ENCODE data around the gene FCMR.

The FCMR gene

DNA sequence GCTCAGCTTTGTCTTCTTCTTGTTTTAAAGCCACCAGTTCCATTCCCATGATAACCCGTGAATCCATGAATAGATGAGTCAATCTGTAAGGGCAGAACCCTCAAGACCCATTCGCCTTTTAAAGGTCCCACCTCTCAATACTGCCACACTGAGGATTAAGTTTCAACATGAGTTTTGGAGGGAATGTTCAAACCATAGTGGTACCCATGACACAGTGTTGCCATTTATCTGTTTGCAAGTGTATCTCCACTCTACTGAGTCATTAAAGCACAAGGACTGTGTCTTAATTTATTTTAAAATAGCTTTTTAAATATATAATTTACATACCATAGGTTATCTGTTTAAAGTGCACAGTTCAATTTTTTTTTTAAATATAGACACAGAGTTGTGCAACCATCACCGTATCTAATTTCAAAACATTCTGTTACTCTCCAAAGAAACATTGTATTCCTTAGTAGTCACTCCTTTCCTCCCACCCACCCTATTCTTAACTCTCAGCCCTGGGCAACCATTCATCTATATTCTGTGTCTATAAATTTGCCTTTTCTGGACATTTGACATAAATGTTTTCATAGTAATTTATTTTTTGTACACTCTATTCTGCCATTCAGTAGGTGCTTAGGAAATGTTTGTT, 29.3 kb downstream of the FCMR start:
- no peaks in the 10 kb centered on the region for H3K36me3 Mint-ChIP-seq (ENCODE audit: low read depth)
- peaks cover 82% of the 10 kb centered on the region for H3K4me1 Mint-ChIP-seq (ENCODE audit: low read depth)
- H3K27ac Mint-ChIP-seq: no peak overlapping the region
- no peaks in the 10 kb centered on the region for H3K27me3 Mint-ChIP-seq
- H3K4me3 Mint-ChIP-seq: no peak overlapping the region
- no peak for DNase-seq
- no peaks in the 10 kb centered on the region for H3K9me3 Mint-ChIP-seq

- Mint-ChIP-seq H3K9me3 (no peaks in the 10 kb centered on the region), H3K4me3 (no peak overlapping the region), H3K4me1 (ENCODE audit: low read depth) (peaks cover 71% of the 10 kb centered on the region), H3K36me3 (ENCODE audit: low read depth) (no peaks in the 10 kb centered on the region), H3K27me3 (no peaks in the 10 kb centered on the region), H3K27ac (no peak overlapping the region)
- no peak for DNase-seq
Measured at GRCh38 chr1:206891412-206891811, 30.3 kb downstream of the FCMR start.

- H3K9me3 Mint-ChIP-seq: no peaks in the 10 kb centered on the region
- H3K4me3 Mint-ChIP-seq: no peak overlapping the region
- no peaks in the 10 kb centered on the region for H3K36me3 Mint-ChIP-seq (ENCODE audit: low read depth)
- no peak for DNase-seq
- H3K27ac Mint-ChIP-seq: peak overlapping the region; percentile 59
- H3K27me3 Mint-ChIP-seq: no peaks in the 10 kb centered on the region
- peaks cover 61% of the 10 kb centered on the region for H3K4me1 Mint-ChIP-seq (ENCODE audit: low read depth)
Measured at GRCh38 chr1:206890125-206891060, 31.3 kb downstream of the FCMR start.

DNA sequence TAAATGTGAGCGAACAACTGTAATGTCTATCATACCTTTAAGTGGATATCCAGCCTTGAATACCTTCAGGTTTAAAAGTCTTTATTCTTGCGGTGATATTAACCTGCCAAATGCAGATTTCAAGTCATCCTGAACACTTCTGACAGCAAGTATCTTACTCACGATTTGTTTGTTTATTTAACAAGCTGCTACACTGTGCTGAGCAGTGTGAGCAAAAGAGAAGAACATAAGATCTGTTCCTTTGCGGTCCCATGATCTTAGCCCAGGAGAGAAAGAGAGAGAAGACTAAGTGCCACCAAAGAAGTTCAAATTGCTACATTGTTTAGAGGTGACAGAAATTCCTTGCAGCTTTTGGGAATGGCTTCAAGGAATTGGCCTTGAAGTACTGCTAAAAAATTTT, 34.0 kb downstream of the FCMR start:
- Mint-ChIP-seq H3K27ac (no peak overlapping the region), H3K4me3 (no peak overlapping the region), H3K9me3 (no peaks in the 10 kb centered on the region), H3K36me3 (ENCODE audit: low read depth) (no peaks in the 10 kb centered on the region), H3K27me3 (no peaks in the 10 kb centered on the region), H3K4me1 (ENCODE audit: low read depth) (peaks cover 38% of the 10 kb centered on the region)
- no peak for DNase-seq

DNA sequence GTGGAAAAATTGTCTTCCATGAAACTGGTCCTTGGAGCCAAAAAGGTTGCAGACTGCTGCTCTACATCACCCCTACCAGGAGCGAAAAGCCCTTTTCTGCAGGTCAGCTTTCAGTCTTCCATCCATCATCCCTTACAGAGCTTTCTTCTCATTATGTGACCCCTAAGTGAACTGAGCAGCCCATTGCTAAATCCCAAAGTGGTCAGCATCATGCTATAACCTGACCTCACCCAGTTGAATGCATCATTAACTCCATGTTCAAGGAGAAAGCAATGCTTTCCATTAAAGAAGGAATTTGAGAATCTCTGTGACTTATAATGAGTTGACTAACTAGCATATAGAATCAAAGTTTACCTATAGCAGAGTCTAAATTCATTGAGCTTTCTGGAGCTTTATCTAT, 34.9 kb downstream of the FCMR start:
- H3K4me1 Mint-ChIP-seq (ENCODE audit: low read depth): peaks cover 36% of the 10 kb centered on the region
- no peak overlapping the region for H3K27ac Mint-ChIP-seq

GRCh38 chr1:206885341-206886060, 36.2 kb downstream of the FCMR start:
- DNase-seq: no peak
- no peaks in the 10 kb centered on the region for H3K36me3 Mint-ChIP-seq (ENCODE audit: low read depth)
- no peaks in the 10 kb centered on the region for H3K27me3 Mint-ChIP-seq
- H3K27ac Mint-ChIP-seq: no peak overlapping the region
- no peak overlapping the region for H3K4me3 Mint-ChIP-seq
- H3K4me1 Mint-ChIP-seq (ENCODE audit: low read depth): peaks cover 26% of the 10 kb centered on the region
- no peaks in the 10 kb centered on the region for H3K9me3 Mint-ChIP-seq

More for the DNA sequence above, 34.9 kb downstream of the FCMR start:
- H3K27me3 Mint-ChIP-seq: no peaks in the 10 kb centered on the region
- no peaks in the 10 kb centered on the region for H3K36me3 Mint-ChIP-seq (ENCODE audit: low read depth)
- no peak for DNase-seq
- H3K4me3 Mint-ChIP-seq: no peak overlapping the region
- H3K9me3 Mint-ChIP-seq: no peaks in the 10 kb centered on the region

- Mint-ChIP-seq H3K4me1 (ENCODE audit: low read depth) (peaks cover 20% of the 10 kb centered on the region), H3K36me3 (ENCODE audit: low read depth) (no peaks in the 10 kb centered on the region), H3K4me3 (no peak overlapping the region), H3K9me3 (peaks cover 6% of the 10 kb centered on the region), H3K27me3 (no peaks in the 10 kb centered on the region), H3K27ac (no peak overlapping the region)
- DNase-seq: no peak
Measured at GRCh38 chr1:206883876-206884275, 37.9 kb downstream of the FCMR start.

DNA sequence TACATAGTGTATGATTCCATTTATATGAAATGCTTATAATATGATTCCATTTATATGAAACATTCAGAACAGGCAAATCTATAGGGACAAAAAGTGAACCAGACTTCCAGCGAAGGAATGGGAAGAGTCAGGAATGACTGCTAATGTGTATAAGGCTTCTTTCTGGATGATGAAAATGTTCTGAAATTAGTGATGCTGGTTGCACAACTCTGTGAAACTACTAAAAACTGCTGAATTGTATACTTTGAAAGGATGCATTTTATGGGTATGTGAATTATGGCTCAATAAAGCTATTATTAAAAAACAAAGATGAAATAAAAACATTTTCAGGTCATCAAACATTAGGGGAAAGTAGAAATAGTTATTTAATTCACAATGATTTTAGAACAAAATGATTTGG, 38.6 kb downstream of the FCMR start:
- peaks cover 2% of the 10 kb centered on the region for H3K36me3 Mint-ChIP-seq (ENCODE audit: low read depth)
- no peak for DNase-seq
- H3K9me3 Mint-ChIP-seq: peaks cover 11% of the 10 kb centered on the region
- peaks cover 17% of the 10 kb centered on the region for H3K4me1 Mint-ChIP-seq (ENCODE audit: low read depth)
- H3K4me3 Mint-ChIP-seq: no peak overlapping the region
- H3K27ac Mint-ChIP-seq: no peak overlapping the region
- no peaks in the 10 kb centered on the region for H3K27me3 Mint-ChIP-seq

GRCh38 chr1:206882555-206882954, 39.2 kb downstream of the FCMR start:
- Mint-ChIP-seq H3K4me1 (ENCODE audit: low read depth) (peaks cover 17% of the 10 kb centered on the region), H3K27me3 (no peaks in the 10 kb centered on the region)

GRCh38 chr1:206880314-206880713, 41.4 kb downstream of the FCMR start:
- peaks cover 17% of the 10 kb centered on the region for H3K4me1 Mint-ChIP-seq (ENCODE audit: low read depth)
- peak overlapping the region; percentile 36 for H3K27ac Mint-ChIP-seq
- peaks cover 24% of the 10 kb centered on the region for H3K9me3 Mint-ChIP-seq
- H3K27me3 Mint-ChIP-seq: no peaks in the 10 kb centered on the region
- DNase-seq: no peak
- no peak overlapping the region for H3K4me3 Mint-ChIP-seq
- H3K36me3 Mint-ChIP-seq (ENCODE audit: low read depth): peaks cover 3% of the 10 kb centered on the region

More at GRCh38 chr1:206882555-206882954, 39.2 kb downstream of the FCMR start:
- DNase-seq: no peak
- Mint-ChIP-seq H3K27ac (no peak overlapping the region), H3K9me3 (peaks cover 17% of the 10 kb centered on the region), H3K36me3 (ENCODE audit: low read depth) (peaks cover 3% of the 10 kb centered on the region), H3K4me3 (no peak overlapping the region)

DNA sequence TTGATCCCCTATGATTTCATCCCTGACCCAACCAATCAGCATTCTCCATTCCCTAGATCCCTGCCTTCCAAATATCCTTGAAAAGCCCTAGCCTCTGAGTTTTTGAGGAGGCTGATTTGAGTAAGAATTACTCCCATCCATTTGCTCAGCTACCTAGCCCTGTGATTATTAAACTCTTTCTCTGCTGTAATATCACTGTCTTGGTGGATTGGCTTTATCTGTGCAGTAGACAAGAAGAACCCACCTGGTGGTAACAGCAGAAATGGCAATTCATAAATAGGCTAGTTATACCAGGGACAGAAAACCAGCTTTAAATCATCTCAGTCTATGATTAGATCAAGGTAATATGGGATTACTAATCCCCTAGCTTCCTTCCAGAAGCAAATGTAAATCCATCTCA, 43.3 kb downstream of the FCMR start:
- peaks cover 4% of the 10 kb centered on the region for H3K36me3 Mint-ChIP-seq (ENCODE audit: low read depth)
- no peak overlapping the region for H3K27ac Mint-ChIP-seq
- peaks cover 24% of the 10 kb centered on the region for H3K9me3 Mint-ChIP-seq
- no peak overlapping the region for H3K4me3 Mint-ChIP-seq
- H3K4me1 Mint-ChIP-seq (ENCODE audit: low read depth): peaks cover 17% of the 10 kb centered on the region
- DNase-seq: no peak
- no peaks in the 10 kb centered on the region for H3K27me3 Mint-ChIP-seq

DNA sequence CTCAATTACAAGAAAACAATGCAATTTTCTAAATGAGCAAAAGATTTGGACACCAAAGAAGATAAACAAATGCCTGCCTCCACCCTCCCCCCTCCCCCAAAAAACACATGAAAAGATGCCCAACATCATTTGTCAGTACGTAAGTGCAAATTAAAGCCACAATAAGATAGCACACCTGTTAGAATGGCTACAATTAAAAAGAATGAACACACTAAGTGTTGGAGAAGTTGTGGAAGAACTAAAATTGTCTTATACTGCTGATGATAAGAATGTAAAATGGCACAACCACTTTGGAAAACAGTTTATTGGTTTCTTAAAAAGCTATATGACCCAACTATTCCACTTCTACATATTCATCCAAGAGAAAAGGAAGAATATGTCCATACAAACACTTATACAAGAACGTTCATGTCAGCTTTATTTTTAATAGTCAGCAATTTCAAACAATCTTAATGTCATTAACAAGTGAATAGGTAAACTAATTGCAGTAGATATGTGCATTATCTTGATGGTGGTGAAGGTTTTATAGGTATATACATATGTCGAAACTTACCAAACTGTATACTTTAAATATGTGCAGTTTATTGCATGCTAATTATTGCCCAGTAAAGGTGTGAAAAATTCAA, 45.9 kb downstream of the FCMR start:
- H3K27ac Mint-ChIP-seq: no peak overlapping the region
- peaks cover 13% of the 10 kb centered on the region for H3K4me1 Mint-ChIP-seq (ENCODE audit: low read depth)
- no peak overlapping the region for H3K4me3 Mint-ChIP-seq
- no peak for DNase-seq
- peaks cover 4% of the 10 kb centered on the region for H3K36me3 Mint-ChIP-seq (ENCODE audit: low read depth)
- no peaks in the 10 kb centered on the region for H3K27me3 Mint-ChIP-seq
- H3K9me3 Mint-ChIP-seq: peaks cover 30% of the 10 kb centered on the region

GRCh38 chr1:206873603-206874188, 48.0 kb downstream of the FCMR start:
- H3K27me3 Mint-ChIP-seq: no peaks in the 10 kb centered on the region
- no peak overlapping the region for H3K4me3 Mint-ChIP-seq
- peaks cover 24% of the 10 kb centered on the region for H3K9me3 Mint-ChIP-seq
- no peaks in the 10 kb centered on the region for H3K4me1 Mint-ChIP-seq (ENCODE audit: low read depth)
- no peak overlapping the region for H3K27ac Mint-ChIP-seq
- H3K36me3 Mint-ChIP-seq (ENCODE audit: low read depth): peaks cover 4% of the 10 kb centered on the region
- no peak for DNase-seq

DNA sequence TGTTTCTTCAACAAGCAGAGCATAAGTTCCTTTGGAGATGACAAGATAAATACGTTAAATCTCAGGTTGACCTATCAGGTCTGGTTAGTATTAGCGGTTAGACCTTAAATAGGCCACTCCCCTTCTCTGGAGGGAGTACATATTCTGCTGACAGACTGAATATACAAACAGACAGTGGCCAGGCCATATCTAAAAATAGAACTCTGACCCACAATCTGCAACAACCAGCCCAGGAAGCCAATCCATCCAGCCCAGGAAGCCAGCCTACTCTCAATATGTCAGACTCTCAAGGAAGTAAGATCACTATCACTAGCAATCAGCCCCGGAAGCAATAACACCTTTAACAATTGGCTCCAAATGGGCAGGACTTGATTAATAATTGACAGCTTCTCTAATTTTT, 49.6 kb downstream of the FCMR start:
- peaks cover 11% of the 10 kb centered on the region for H3K9me3 Mint-ChIP-seq
- H3K36me3 Mint-ChIP-seq (ENCODE audit: low read depth): peaks cover 1% of the 10 kb centered on the region
- H3K4me3 Mint-ChIP-seq: no peak overlapping the region

More for the DNA sequence above, 49.6 kb downstream of the FCMR start:
- no peak overlapping the region for H3K27ac Mint-ChIP-seq
- peaks cover 4% of the 10 kb centered on the region for H3K4me1 Mint-ChIP-seq (ENCODE audit: low read depth)
- DNase-seq: no peak
- H3K27me3 Mint-ChIP-seq: no peaks in the 10 kb centered on the region
